Activated CD4-positive, alpha-beta memory T cell treated with anti-CD3 and anti-CD28 coated beads, Interleukin-2, amount 10 ng/mL, durations not matched to agents 7 days and 5 days (primary cell): ENCODE results near the gene ARHGAP12. TPM values are rescaled to one million over a fixed set of nuclear protein-coding genes. Genes with fewer than 3 reads are reported as not detected.

Experiments used
- CTCF ChIA-PET: fragments of 350-600 bp; sonication (Branson Sonifier 250); formaldehyde crosslinking; loops from one replicate; lab custom pipeline; 2021; ENCODE audit warnings: antibody characterized with exemption, inconsistent platforms; lab: Charles Lee
- POLR2A ChIA-PET: fragments of 350-600 bp; sonication (Branson Sonifier 250); formaldehyde crosslinking; loops from one replicate; lab custom pipeline; 2021; ENCODE audit warnings: antibody characterized with exemption; lab: Charles Lee
- DNase-seq: peaks from one replicate; pipeline ENCODE4 v3.0.0-alpha.2; 2020
- H3K27ac Mint-ChIP-seq: one replicate; pipeline ENCODE4 v1.8.0; 2021; ENCODE audit warnings: mild to moderate bottlenecking, mixed read lengths
- H3K27me3 Mint-ChIP-seq: one replicate; pipeline ENCODE4 v1.8.0; 2021; ENCODE audit warnings: mixed read lengths
- H3K36me3 Mint-ChIP-seq: one replicate; pipeline ENCODE4 v1.8.0; 2021; ENCODE audit warnings: low read depth, mixed read lengths
- H3K4me1 Mint-ChIP-seq: one replicate; pipeline ENCODE4 v1.8.0; 2021; ENCODE audit warnings: mixed read lengths
- H3K4me3 Mint-ChIP-seq: one replicate; pipeline ENCODE4 v1.8.0; 2021; ENCODE audit warnings: mild to moderate bottlenecking, mixed read lengths
- H3K9me3 Mint-ChIP-seq: one replicate; pipeline ENCODE4 v1.8.0; 2021; ENCODE audit warnings: mixed read lengths
- total RNA-seq, 2 experiments: library from RNA; stranded (reverse); gene quantifications; one replicate each; pipeline ENCODE4 v1.2.3, GENCODE V29; 2021

The ARHGAP12 gene
- total RNA-seq, 2 experiments from 2014 or later = 10.7 to 12.0 TPM

GRCh38 chr10:31851216-31851615 lies 77.4 kb downstream of the ARHGAP12 start:
- H3K27me3 Mint-ChIP-seq = no peaks in the 10 kb centered on the region
- no peak overlapping the region for H3K27ac Mint-ChIP-seq
- POLR2A ChIA-PET = no interaction called here
- no peak for DNase-seq
- H3K4me3 Mint-ChIP-seq = no peak overlapping the region
- no peaks in the 10 kb centered on the region for H3K36me3 Mint-ChIP-seq
- CTCF ChIA-PET = interaction anchor here (1.0 to 1.8 kb wide), 2 partner anchors 9 to 78 kb away, joined by 3 to 4 read pairs; partner anchors contain the start of gene ARHGAP12
- H3K4me1 Mint-ChIP-seq = no peaks in the 10 kb centered on the region
- no peaks in the 10 kb centered on the region for H3K9me3 Mint-ChIP-seq

DNA sequence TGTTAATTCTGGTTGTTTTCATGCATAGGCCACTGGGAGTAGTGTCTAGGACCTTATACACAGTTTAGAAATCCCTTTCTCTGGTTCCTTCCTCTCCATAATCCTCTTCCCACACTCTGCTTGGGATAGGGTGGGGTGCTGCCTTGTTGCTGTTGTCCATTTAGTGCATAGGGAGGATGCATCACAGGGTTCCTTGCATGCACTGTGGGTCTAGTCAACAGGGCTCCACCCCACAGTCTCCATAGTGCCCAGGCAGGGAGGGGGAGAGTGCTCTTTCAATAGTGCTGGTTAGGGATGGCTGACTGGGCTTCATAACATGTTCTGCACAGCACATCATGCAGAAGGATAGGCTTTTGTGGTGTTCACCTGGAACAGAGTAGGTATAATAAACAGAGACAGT lies 81.1 kb downstream of the ARHGAP12 start:
- Mint-ChIP-seq H3K27me3 (no peaks in the 10 kb centered on the region), H3K36me3 (no peaks in the 10 kb centered on the region), H3K27ac (no peak overlapping the region), H3K4me1 (no peaks in the 10 kb centered on the region), H3K4me3 (no peak overlapping the region), H3K9me3 (no peaks in the 10 kb centered on the region)
- DNase-seq = no peak
- POLR2A ChIA-PET = no interaction called here
- CTCF ChIA-PET = no interaction called here

DNA sequence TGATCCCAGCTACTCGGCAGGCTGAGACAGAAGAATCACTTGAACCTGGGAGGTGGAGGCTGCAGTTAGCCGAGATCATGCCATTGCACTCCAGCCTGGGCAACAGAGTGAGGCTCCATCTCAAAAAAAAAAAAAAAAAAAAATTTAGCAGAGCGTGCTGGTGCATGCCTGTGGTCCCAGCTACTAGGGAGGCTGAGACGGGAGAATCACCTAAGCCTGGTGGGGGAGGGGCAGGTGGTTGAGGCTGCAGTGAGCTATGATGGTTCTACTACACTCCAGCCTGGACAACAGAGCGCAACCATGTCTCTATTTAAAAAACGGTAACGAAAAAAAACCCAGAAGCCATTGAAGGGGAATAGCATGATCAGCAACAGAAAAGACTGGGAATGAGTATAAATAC lies 89.9 kb downstream of the ARHGAP12 start:
- CTCF ChIA-PET = interaction anchor here (0.7 to 1.0 kb wide), 2 partner anchors 23 to 539 kb away, joined by 3 to 4 read pairs; no protein-coding TSS in a partner anchor
- no peaks in the 10 kb centered on the region for H3K27me3 Mint-ChIP-seq

GRCh38 chr10:31838065-31838464 lies 90.6 kb downstream of the ARHGAP12 start:
- no peak for DNase-seq
- no peaks in the 10 kb centered on the region for H3K36me3 Mint-ChIP-seq
- H3K4me1 Mint-ChIP-seq = no peaks in the 10 kb centered on the region
- no peaks in the 10 kb centered on the region for H3K27me3 Mint-ChIP-seq
- no peak overlapping the region for H3K27ac Mint-ChIP-seq
- H3K9me3 Mint-ChIP-seq = no peaks in the 10 kb centered on the region
- ChIA-PET POLR2A (no interaction called here), CTCF (interaction anchor here (0.7 to 1.1 kb wide), 3 partner anchors 12 to 540 kb away, joined by 3 to 4 read pairs (median 3); no protein-coding TSS in a partner anchor)
- no peak overlapping the region for H3K4me3 Mint-ChIP-seq

More for the DNA sequence above, 89.9 kb downstream of the ARHGAP12 start:
- no peaks in the 10 kb centered on the region for H3K9me3 Mint-ChIP-seq
- H3K27ac Mint-ChIP-seq = no peak overlapping the region
- no peaks in the 10 kb centered on the region for H3K36me3 Mint-ChIP-seq
- no peak for DNase-seq
- POLR2A ChIA-PET = no interaction called here
- H3K4me1 Mint-ChIP-seq = no peaks in the 10 kb centered on the region
- H3K4me3 Mint-ChIP-seq = no peak overlapping the region

DNA sequence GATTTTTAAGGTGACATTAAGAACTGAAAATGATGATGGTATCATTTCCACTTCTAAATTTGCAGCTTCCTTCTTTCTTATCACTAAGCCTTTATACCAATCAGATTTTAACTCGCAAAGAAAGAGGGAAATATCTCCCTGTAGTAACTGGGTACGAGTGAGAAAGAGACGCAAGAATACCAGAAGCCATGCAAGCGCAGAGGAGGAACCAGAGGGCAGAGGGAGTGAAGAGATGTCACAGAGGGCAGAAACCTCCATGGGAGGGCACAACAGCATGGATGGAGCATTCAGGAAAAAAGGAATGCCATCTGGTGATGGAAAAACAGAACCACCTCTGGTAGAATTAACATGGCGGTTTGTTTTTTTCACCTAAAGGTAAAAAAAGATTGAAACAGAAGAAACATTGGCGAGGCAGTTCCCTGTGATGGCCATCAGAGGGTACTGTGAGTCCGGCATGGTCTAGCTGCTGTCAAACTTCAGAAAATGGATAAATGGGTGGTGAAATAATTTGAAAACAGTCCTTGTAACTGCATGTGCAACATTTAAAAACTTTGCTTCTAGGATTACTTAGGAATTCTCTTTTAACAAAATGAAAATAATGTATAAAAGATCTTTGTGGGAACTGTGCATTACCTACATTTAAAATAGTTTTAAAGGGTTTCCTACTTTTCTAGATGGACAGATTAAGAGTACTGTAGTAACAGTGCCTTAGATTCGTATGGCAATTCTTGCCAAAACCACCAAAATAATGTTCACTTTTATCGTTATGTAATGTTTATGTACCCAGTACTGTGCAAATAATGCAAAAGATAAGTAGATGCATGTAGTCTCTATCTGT lies 91.8 kb downstream of the ARHGAP12 start:
- POLR2A ChIA-PET = no interaction called here
- Mint-ChIP-seq H3K4me1 (no peaks in the 10 kb centered on the region), H3K9me3 (no peaks in the 10 kb centered on the region), H3K4me3 (no peak overlapping the region), H3K27ac (no peak overlapping the region), H3K27me3 (no peaks in the 10 kb centered on the region), H3K36me3 (no peaks in the 10 kb centered on the region)
- peak; percentile 17 for DNase-seq
- CTCF ChIA-PET = no interaction called here

DNA sequence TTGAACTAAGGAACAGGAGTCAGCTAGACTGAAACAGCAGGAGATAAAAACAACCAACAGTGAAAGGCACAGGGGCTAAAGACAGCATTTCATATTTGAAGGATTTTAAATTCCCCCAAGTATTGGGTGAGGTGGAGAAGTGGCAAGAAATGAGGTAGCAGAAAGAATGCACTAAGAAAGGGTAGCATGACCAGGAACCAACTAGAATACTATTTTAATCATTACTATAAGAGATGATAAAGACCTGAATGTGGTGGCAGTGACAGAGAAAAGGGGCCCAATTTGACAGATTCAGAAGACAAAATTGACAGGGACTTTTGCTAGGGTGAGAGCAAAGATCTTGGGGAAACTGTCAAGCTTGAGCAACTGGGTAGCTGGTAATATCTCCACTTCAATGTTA lies 94.9 kb downstream of the ARHGAP12 start:
- ChIA-PET POLR2A (no interaction called here), CTCF (interaction anchor here (0.8 to 0.9 kb wide), 2 partner anchors 12 to 28 kb away, joined by 3 read pairs; no protein-coding TSS in a partner anchor)
- Mint-ChIP-seq H3K9me3 (no peaks in the 10 kb centered on the region), H3K27me3 (no peaks in the 10 kb centered on the region), H3K4me3 (no peak overlapping the region), H3K36me3 (no peaks in the 10 kb centered on the region), H3K4me1 (no peaks in the 10 kb centered on the region), H3K27ac (no peak overlapping the region)
- no peak for DNase-seq

DNA sequence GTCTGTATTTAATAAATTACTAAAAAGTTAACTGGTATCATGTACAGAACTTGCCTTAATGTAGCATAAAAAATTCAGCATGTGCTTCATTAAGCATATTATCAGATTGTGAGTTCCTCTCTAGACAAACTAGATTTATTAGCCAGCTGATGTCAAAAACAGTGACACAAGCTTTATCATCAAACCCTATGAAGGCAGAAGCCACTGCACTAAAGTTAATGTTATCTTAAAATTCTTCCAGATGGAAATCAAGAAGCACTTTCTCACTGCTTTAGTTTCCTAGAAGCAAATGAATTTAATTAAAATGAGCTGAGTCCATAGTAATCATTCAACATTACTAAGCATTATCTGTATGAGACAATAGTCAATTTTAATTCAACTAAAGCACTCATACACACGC lies 96.4 kb downstream of the ARHGAP12 start:
- Mint-ChIP-seq H3K4me1 (no peaks in the 10 kb centered on the region), H3K9me3 (no peaks in the 10 kb centered on the region), H3K27ac (no peak overlapping the region), H3K27me3 (no peaks in the 10 kb centered on the region), H3K4me3 (no peak overlapping the region), H3K36me3 (no peaks in the 10 kb centered on the region)
- ChIA-PET POLR2A (no interaction called here), CTCF (no interaction called here)
- DNase-seq = no peak

DNA sequence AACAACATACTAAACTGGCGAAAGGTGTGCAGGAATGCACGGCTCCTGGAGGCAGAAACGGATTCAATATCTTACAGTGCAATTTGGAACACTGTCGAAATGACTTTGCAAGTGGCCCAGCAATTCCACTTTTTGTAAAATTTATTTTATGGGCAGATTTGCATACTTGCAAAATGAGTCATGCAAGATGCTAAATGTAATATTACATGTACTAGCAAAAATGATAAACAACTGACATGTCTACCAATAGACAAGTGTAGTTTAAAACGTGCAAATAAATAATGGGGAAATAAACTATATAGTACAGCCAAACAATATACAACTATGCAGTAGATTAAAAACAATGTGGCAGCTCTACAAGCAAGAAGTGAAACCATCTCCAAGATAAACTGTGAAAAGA lies 97.7 kb downstream of the ARHGAP12 start:
- DNase-seq = no peak
- Mint-ChIP-seq H3K27me3 (no peaks in the 10 kb centered on the region), H3K4me1 (no peaks in the 10 kb centered on the region), H3K9me3 (no peaks in the 10 kb centered on the region), H3K27ac (no peak overlapping the region), H3K36me3 (no peaks in the 10 kb centered on the region), H3K4me3 (no peak overlapping the region)
- CTCF ChIA-PET = interaction anchor here (0.5 kb wide), 1 partner anchor 145 kb away, joined by 4 read pairs; no protein-coding TSS in a partner anchor
- POLR2A ChIA-PET = no interaction called here

DNA sequence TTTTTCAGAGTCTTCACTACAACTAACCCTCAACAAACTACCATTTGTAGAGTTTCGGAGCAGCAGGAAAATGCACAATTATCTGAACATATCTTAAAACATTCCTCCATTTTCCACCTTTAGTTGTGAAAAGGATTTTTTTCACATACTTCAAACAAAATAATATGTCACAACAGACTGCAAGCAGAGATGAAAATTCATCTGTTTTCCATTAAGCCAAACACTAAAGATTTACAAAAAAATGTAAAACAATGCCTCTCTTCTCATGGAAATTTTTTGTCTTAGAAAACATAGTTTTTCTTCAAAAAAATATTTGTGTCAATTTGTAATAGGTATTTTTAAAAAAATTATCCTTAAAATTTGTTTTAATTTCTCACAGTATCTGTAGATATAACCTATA lies 98.9 kb downstream of the ARHGAP12 start:
- no peaks in the 10 kb centered on the region for H3K9me3 Mint-ChIP-seq
- CTCF ChIA-PET = no interaction called here
- POLR2A ChIA-PET = no interaction called here
- H3K4me1 Mint-ChIP-seq = no peaks in the 10 kb centered on the region
- no peak overlapping the region for H3K4me3 Mint-ChIP-seq
- no peak for DNase-seq
- H3K27me3 Mint-ChIP-seq = no peaks in the 10 kb centered on the region
- H3K27ac Mint-ChIP-seq = no peak overlapping the region
- no peaks in the 10 kb centered on the region for H3K36me3 Mint-ChIP-seq

- H3K4me3 Mint-ChIP-seq = no peak overlapping the region
- no peaks in the 10 kb centered on the region for H3K9me3 Mint-ChIP-seq
- no peaks in the 10 kb centered on the region for H3K4me1 Mint-ChIP-seq
Measured at GRCh38 chr10:31823358-31823757, 105.3 kb downstream of the ARHGAP12 start.

GRCh38 chr10:31822616-31823318 lies 105.9 kb downstream of the ARHGAP12 start:
- ChIA-PET CTCF (interaction anchor here (1.2 kb wide), 1 partner anchor 11 kb away, joined by 3 read pairs; no protein-coding TSS in a partner anchor), POLR2A (no interaction called here)
- no peak for DNase-seq
- Mint-ChIP-seq H3K4me1 (no peaks in the 10 kb centered on the region), H3K27me3 (no peaks in the 10 kb centered on the region), H3K36me3 (no peaks in the 10 kb centered on the region), H3K27ac (no peak overlapping the region), H3K9me3 (no peaks in the 10 kb centered on the region), H3K4me3 (no peak overlapping the region)

More at GRCh38 chr10:31823358-31823757, 105.3 kb downstream of the ARHGAP12 start:
- H3K27ac Mint-ChIP-seq = no peak overlapping the region
- no peaks in the 10 kb centered on the region for H3K36me3 Mint-ChIP-seq
- POLR2A ChIA-PET = no interaction called here
- H3K27me3 Mint-ChIP-seq = no peaks in the 10 kb centered on the region
- CTCF ChIA-PET = no interaction called here
- no peak for DNase-seq

DNA sequence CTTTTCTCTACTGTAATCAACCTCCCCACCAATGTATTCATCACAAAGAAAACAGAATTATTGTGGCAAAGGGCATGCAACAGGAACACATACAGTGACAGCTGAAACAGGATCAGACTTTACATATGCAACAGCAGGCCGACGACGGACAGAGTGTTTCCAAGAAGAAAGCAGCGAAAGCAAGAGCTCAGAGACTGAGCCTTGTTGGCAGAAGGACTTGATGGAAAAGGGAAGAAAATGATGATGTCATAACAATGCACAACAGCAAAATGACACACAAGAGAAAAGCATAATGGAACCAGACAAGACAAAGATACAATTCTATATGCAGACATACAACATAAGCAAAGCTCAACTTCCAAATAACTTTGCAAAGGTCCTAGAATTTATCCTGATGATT lies 106.5 kb downstream of the ARHGAP12 start:
- Mint-ChIP-seq H3K36me3 (no peaks in the 10 kb centered on the region), H3K4me1 (no peaks in the 10 kb centered on the region), H3K27ac (no peak overlapping the region), H3K4me3 (no peak overlapping the region), H3K9me3 (no peaks in the 10 kb centered on the region), H3K27me3 (no peaks in the 10 kb centered on the region)
- no peak for DNase-seq
- CTCF ChIA-PET = interaction anchor here (1.2 kb wide), 1 partner anchor 11 kb away, joined by 3 read pairs; no protein-coding TSS in a partner anchor
- POLR2A ChIA-PET = no interaction called here

GRCh38 chr10:31820778-31821369 lies 107.8 kb downstream of the ARHGAP12 start:
- no peaks in the 10 kb centered on the region for H3K9me3 Mint-ChIP-seq
- CTCF ChIA-PET = no interaction called here
- POLR2A ChIA-PET = no interaction called here
- no peaks in the 10 kb centered on the region for H3K36me3 Mint-ChIP-seq
- no peak overlapping the region for H3K4me3 Mint-ChIP-seq
- H3K4me1 Mint-ChIP-seq = no peaks in the 10 kb centered on the region
- no peak overlapping the region for H3K27ac Mint-ChIP-seq
- H3K27me3 Mint-ChIP-seq = no peaks in the 10 kb centered on the region
- DNase-seq = no peak
